HG03175 (cell line): Measurements from ENCODE around the gene UBE3A.
"Not testable (repeated sequence)": the region's sequence is repeated elsewhere in the genome, so short reads cannot be mapped to it uniquely, and the experiment has no call there.

Experiments used
- ATAC-seq: cut with Tn5 transposase; IDR thresholded peaks from one replicate; pipeline ENCODE4 v1.9.1; 2021; ENCODE audit warnings: mild to moderate bottlenecking, moderate library complexity; ENCODE audit not compliant: unreplicated experiment

UBE3A gene

GRCh38 chr15:25438601-25439368, at the start of gene UBE3A:
Gene UBE3A, minus strand, starts transcription at chr15:25439024. Its CDS starts 29,917 bp downstream, at chr15:25409107.
- ATAC-seq = peak; percentile 84

DNA sequence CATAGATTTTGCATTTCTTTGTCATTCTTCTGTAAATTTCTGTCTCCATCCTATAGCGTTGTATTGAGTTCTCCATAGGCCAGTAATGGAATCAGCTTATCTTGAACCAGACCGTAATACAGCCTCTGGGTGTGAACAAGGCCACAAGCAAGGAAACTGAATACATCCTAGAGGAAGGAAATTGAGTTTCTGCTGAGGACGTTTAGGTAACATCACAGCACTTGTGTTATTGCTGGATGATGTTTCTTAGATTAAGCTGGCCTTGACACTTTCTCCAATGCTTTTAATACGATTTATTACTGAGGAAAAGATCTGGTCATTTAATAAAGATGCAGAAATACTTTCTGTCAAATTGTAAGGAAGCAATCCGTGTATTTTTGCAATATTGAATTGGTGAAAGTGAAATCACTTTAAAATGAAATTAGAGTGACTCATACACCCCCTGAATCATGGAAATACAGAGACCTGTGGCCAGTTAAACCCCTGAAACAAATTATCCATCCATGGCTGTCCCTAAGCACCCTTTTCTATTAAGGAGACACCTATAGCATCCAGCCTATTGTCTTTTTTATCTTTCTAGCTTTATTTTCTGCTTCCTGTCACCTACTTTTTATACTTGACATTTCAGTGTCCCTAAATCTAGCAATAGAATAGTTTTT, 48.5 kb upstream of the UBE3A start:
- no peak for ATAC-seq

GRCh38 chr15:25486051-25486450, 47.2 kb upstream of the UBE3A start:
- no peak for ATAC-seq

GRCh38 chr15:25481208-25481859, 42.5 kb upstream of the UBE3A start:
- ATAC-seq = no peak

- ATAC-seq = no peak
Observed at GRCh38 chr15:25478313-25478712, 39.5 kb upstream of the UBE3A start.

DNA sequence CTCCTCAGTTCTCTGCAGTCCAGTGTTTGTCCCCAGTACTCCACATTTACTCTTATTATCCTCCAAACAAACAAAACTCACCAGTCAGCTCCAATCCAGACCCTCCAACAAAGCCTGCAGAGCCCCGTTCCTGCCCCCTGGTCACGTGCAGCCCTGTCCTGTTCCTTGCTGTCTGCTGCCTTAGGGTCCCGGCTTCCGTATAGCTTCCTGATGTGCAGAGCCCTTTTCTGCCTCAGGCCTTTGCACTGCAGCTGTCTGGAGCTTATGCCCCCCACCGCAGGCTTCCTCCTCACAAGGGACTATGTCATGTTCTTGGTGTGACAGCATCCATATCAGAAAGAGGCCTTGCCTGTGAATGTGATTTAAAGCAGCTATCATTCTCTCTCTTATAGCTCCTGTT, 39.0 kb upstream of the UBE3A start:
- no peak for ATAC-seq

DNA sequence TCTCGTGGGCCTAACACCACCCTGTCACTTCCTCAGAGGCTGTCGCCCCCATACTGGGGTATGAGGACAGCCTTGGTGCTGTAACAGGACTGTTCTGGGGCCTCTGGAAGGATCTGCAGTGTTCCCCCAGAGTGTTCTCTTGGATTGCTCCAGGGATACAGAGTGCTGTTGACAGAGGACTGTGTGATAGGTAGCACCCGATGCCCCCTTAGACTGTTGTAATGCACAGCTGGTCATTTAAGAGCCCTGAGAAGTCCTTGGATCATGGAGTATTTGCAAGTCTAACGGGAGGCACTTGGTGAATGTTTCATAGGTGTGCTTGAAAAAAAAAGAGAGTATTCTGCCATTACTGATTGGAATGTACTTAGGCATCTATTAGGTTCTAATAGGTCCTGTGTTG, 35.4 kb upstream of the UBE3A start:
- no peak for ATAC-seq

GRCh38 chr15:25470230-25470629, 31.4 kb upstream of the UBE3A start:
- no peak for ATAC-seq

- ATAC-seq = no peak
Observed at GRCh38 chr15:25469377-25469776, 30.6 kb upstream of the UBE3A start.

DNA sequence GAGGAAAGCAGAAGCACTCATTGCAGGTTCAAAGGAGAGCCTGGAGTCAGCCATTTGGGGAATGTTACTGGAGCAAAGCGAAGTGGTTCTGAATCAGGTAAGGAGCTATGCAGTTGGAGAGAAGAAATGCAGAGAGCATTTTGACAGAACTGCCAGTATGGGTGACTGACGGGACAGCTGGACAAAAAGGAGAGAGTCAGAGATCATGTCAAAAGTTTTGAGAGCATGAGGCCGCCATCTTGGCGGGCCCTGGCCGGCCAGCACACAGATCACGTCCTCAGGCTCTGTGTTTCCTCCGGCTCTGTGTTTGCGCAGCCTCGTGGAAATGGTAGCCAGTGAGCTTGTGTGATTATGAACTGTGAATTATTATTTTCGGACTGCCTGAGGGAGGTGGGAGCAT, 29.8 kb upstream of the UBE3A start:
- no peak for ATAC-seq

DNA sequence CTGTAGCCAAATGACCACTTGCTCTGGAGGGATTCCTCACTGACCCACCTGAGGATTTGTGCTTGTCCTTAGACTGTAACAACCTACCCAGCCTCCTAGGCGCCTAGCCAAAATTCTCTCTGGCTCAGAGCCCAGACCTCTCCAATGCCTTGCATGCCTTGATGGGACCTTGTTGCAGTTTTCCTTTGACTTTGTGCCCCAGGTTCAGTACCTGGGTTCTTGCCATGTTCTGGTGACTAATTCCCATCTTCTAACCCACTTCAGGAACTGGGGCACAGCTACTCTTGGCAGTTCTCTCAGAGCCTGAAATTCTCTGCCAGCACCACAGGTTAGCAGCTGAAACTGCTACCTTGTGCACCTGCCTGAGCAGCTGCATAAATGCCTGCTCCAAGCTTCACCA, 27.0 kb upstream of the UBE3A start:
- no peak for ATAC-seq

DNA sequence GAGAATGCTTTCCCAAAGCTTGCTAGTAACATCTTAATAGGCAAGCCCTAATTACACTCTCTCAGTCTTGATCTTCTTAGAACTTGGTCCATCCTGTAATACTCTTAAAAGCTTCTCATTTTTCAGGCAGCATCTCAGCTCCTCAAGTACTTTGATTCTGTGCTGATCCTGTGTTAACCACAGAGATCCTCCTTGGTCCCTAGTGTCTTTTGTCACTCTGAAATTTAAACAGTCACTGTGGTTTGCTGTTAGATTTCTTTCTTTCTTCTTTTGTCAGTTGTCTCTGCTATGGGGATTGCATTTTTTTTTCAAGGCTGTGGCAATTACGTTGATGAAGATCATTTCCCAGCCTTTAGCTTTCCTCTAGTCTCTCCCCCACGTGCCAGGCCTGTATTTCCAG, 26.0 kb upstream of the UBE3A start:
- no peak for ATAC-seq

- ATAC-seq = no peak
Observed at GRCh38 chr15:25464383-25464782, 25.6 kb upstream of the UBE3A start.

DNA sequence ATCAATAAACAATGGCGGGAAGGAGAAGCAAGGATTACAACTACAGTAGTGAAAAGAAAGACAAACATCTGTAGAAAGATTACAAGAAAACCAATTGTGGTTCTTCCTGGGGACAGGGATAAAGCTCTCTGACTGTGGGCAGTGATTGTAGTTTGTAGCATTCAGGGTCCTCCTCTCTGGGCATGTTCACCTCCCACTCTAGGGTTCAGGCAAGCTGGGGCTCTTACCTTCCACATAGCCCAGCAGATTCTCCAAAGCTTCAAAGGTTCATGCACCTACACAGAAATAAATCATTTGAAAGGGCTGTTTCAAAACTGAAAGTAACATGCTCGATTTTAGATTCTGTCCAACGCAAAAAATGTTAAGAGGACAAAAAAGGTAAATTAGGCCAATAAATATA, 17.4 kb upstream of the UBE3A start:
- ATAC-seq = no peak

DNA sequence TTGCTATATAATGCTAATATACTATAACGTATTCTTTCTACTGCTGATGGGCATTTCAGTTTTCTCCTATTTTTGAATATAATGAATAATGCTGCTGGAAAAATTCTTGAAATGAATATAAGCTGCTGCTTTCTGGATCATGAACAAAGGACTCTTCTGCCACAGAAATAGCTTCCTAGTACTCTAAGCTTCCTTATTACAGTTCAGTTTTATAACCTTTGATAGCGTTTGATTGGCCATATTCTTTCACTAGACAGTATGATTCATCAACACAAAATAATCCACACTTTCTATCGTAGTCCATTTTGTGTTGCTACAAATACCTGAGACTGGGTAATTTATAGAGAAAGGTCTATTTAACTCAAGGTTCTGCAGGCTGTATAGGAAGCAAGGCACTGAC, 16.4 kb upstream of the UBE3A start:
- no peak for ATAC-seq

DNA sequence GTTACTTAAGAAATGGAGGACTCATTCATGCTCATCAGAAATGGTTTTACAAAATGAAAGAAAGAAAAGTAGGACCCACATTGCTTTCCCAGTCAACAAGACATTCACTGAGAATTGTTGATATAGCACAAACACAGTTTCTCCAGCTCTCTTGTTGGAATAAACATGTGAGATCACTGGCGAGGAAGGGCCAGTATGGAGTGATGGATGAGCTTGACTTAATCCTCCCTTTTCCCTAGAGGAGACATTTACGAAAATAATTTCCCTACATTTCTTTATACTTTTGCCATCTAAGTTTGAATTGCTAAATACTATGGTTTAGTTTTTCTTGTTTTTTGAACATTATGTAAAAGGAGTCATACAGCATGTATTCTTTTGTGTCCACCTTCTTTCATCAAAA, 15.9 kb upstream of the UBE3A start:
- no peak for ATAC-seq

DNA sequence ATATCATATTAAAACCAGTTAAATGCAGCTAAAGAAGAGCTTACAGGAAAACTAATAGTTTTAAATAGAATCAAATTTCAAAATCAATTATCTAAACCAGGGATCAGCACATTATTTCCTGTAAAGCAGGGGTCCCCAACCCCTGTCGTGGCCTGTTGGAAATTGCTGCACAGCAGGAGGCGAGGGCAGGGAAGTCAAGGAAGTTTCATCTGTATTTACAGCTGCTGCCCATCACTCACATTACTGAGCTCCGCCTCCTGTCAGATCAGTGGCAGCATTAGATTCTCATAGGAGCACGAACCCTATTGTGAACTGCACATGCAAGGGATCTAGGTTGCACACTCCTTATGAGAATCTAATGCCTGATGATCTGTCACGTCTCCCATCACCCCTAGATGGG, 14.4 kb upstream of the UBE3A start:
- not testable (repeated sequence) for ATAC-seq

- ATAC-seq = no peak
Observed at GRCh38 chr15:25451501-25451900, 12.7 kb upstream of the UBE3A start.

DNA sequence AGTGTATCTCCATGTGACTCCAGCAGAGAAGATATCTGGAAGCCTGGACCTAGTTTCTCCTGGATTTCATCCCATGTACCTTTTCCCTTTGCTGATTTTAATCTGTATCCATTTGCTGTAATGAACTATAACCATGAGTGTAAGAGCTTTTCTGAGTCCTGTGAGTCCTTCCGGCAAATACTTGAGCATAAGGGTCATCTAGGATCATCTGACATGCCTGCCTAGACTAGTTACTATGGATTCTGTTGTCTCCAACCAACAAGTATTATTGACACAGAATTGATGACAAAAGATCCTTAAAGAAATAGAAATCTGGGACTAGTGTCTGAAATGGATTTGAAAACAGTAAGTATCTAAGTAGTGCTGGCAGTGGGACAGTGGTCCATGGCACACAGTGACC, 11.3 kb upstream of the UBE3A start:
- ATAC-seq = no peak

DNA sequence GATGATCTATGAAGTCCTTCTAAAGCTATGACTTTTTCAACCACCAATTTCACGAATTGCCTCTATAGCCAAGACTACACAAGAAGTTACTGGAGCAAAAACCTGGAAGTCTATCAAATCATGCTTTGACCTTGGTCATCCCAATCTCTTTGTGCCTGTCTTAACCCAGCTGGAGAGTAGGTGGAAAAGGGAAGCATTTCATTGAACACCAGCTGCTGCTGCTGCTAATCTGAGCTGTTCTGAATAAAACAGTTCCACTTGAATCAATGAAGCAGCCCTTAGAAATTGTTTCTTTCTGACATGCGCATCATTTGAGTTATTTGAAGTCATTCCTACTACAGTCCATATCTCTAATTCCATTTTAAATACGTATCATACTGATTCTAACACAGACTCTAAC, 7.3 kb upstream of the UBE3A start:
- ATAC-seq = no peak

- no peak for ATAC-seq
Observed at GRCh38 chr15:25445412-25445811, 6.6 kb upstream of the UBE3A start.

GRCh38 chr15:25441111-25441510, 2.3 kb upstream of the UBE3A start:
- ATAC-seq = no peak
